ENCODE data around the gene SUGP1.

SUGP1 gene

DNA sequence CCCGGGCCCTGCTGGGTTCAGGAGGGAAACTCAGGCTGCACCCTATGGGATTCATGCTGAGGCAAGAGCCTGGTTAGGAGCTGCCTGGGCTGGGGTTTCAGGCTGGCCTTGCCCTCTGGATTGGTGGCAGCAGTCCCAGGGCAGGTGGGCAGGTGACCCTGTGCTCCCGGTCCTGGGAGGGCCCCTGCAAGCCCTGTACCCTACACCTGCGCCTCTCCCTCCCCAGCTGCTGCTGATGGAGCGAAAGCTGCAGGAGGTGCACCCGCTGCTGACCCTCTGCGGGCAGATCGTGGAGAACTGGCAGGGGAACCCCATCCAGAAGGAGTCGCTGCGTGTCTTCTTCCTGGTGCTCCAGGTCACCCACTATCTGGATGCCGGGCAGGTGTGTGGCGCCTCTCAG, 20.7 kb upstream of the SUGP1 start:
- no peak for DNase-seq (ENCODE audit: low read depth in 2 of 2)

DNA sequence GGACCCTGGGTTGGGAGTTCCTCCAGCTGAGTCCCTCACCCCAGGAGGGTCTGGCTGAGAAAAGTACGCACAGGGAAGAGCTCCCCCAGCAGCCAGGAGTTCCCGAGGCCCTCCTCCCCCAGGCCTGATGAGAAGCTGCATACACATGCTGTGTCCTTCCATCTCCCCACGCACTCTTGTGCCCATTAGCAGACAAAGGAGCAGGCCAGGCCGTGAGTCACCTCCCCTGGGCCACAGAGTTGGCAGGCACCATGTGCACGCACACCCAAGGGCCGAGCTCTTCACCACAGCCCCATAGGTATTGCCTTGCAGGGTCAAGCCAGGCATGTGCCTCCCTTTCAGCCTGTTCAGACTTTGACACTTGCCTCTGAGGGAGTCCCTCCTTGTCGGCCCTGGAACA, 17.8 kb upstream of the SUGP1 start:
- DNase-seq (ENCODE audit: low read depth in 2 of 2) = no peak

DNA sequence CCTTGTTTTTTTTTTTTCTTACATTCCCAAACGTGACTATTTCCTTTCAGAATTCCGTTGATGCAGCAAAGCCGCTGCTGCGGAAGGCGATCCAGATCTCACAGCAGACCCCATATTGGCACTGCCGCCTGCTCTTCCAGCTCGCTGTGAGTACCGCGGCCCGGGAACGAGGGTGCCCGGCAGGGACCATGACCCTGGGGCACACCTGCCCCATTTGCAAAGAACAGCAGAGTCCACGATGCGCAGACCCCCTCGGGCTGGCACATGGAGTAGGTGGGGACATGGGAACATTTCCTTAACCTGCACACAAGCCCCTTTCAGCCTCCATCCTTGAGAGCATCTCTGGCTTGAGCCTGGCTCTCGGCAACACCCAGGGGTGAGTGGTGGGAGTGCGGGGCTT, 16.8 kb upstream of the SUGP1 start:
- no peak for DNase-seq (ENCODE audit: low read depth in 2 of 2)

DNA sequence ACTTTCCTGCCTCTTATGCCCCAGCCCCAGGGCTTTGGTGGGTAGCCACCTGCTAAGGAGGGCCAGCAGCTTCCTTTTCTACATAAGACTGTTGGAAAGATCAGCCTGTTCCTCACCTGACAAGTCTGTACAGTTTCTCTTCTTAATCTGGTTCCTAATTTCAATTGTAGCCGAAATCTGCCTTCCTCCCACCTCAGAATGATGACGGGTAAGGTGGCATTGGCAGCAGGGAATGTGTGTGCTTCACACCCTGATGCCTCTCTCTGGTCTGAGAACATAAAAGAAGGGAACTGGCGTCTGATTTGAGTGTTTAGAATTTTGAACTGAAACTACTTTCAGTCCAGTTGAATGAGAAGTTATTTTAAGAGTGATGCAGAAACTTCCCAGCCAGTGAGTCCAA, 16.3 kb upstream of the SUGP1 start:
- DNase-seq (ENCODE audit: low read depth in 2 of 2) = no peak

DNA sequence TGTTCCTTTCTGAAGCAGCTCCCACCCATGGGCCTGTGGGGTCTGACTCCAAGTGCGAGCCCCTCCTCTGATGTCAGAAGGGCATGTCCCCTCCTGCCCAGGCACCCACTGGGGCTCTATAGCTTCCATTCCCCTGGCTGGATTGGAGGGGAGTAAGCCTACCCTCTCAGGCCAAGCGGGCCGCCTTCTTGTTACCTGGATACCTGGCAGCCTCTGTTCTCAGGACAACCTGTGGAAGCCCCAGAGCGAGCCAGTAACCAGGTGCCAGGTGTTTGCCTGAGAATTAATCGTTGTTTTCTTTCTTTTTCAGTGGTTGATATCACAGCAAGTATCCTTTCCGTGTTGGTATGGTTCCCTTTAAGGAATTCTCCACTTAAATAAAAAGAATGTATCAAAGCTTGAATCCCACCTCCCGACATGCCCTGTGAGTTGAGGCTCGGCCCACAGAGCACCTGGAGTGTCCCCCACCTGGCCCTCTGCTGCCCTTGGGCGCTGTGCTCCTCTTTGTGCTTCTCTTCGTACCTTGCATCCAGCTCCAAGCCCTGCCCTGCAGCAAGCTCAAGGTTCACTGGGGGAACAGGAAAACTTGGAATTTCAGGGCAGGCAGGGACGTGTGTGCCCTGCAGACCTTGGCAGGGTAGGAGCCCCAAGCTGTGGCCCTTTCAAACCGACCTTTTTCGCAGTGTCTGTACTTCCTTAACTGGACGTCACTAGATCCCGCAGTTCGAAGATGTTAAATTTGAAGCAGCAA, 15.3 kb upstream of the SUGP1 start:
- no peak for DNase-seq (ENCODE audit: low read depth in 2 of 2)

DNA sequence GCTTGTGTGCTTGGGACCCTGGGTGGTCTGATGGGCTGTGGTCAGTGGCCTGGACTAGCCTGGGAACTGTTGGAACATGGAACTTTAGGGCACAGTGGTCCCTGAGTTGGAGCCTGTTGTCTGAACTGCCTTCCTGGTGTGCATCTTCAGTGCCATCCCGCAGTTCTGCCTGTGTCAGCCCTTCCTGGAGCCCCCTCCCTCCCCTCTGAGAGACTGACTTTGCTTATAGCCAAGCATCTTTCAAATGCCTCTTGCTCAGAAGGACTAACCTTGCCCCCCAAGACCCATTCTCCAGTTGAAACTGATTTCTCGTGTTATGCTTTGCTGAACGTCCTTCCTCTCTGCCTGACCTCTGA, 14.7 kb upstream of the SUGP1 start:
- no peak for DNase-seq (ENCODE audit: low read depth in 2 of 2)

DNA sequence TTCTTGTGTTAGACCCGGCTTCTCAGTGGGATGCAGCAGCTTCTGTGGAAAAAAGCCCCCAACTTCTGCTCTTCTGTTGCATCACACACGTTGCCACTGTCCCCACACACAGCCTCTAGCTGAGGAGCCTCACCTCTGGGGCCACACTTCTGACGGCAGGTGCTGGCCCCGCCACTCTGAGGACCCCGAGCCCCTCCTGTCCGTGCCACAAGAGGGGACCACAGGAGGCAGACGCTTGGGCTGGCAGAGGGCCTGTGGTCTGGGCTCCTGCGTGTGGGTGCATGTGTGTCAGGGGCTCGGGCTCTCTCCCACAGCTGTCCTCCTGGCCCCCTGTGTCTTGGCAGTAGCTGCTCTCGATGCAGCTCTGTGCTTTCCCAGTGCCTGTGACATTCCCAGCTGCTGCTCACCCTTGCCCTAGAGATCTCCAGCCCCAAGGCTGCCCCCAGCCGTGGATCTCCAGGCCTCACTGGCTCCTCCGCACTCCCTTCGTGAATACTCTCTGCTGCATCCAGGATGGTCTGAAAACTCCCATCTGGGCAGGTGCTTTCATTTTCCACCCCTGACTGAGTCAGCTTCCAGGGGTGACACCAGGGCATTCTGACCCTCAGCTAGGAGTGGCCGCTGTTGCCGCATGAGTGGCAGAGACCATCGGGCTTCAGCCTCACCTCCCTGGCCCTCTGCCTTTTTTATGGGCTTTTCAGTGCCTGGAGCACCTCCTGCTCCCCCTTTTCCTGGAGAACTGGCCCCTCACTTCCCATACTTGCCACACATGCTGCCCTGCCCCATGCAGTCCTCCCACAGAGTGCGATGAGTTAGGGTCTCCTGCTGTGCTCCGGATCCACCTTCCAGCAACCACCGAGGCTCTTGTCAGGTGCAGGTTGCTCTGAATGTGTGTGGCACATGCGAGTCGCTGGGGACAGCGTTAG, 14.0 kb upstream of the SUGP1 start:
- DNase-seq (ENCODE audit: low read depth in 2 of 2) = no peak

DNA sequence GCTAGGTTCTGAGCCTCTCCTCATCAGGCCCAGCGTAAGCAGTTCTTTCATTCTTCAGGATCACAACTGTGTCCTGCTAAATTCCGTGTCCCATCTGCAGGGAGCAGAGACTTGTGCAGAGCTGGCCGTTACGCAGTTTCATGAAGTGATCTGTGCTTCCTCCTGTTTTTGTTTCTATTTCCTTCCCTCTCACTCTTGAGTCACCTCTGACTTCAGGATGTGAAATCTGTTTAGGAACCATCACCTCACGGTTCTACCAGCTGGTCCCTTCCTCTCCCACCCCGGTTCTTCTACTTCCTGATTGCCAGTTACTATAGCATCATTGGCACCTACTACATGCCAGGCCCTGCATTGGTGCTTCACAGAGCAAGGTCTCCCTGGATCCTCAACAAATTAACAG, 8.8 kb upstream of the SUGP1 start:
- DNase-seq (ENCODE audit: low read depth in 2 of 2) = no peak

DNA sequence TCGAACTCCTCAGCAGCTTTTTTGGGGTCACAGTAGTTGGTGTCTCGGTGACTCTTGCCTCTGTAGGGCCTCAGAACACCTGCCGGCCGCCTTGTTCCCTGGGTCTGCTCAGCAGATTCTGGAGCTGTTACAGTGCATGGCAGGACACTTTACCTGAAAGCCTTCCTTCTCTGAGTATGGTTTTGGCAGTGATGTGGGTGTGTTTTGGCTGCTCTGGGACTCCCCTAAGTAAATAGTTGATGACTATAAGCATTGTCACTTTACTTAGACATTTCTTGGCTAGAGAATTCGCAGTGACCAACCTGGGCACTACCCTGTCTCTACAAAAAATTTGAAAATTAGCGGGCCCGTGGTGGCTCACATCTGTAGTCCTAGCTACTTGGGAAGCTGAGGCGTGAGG, 7.4 kb upstream of the SUGP1 start:
- no peak for DNase-seq (ENCODE audit: low read depth in 2 of 2)

DNA sequence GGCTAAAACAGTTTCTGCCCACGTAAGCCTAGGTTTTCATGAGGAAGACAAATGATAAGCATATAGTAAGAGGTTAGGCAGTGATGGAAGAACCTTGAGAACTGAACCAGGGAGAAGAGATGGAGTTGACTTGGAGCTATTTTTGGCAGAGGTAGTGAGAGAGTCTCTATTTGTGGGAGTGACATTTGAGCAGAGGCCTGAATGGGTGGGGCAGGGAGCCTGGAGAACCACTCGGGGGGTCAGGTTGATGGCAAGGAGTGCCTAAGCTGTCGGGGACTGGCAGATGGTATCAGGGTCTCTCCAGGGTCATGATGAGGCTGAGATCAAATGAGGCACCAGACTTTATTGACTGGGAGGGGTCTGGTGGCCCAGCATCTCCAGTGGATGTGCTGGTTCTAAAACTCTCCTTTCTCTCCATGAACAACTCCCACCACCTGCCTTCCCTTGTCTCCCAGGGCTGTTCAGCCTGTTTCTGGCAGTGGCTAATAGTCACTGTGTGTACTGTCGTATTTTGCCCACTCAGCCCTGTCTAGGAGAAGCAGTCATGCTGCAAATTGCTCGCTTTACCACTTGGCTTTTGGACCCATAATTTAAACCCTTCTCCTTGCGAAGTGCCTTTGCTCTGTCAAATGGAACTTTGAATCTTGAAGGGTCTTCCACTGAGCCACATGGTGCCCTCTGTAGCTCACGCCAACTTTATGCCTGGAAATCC, 3.9 kb upstream of the SUGP1 start:
- DNase-seq (ENCODE audit: low read depth in 2 of 2) = no peak

DNA sequence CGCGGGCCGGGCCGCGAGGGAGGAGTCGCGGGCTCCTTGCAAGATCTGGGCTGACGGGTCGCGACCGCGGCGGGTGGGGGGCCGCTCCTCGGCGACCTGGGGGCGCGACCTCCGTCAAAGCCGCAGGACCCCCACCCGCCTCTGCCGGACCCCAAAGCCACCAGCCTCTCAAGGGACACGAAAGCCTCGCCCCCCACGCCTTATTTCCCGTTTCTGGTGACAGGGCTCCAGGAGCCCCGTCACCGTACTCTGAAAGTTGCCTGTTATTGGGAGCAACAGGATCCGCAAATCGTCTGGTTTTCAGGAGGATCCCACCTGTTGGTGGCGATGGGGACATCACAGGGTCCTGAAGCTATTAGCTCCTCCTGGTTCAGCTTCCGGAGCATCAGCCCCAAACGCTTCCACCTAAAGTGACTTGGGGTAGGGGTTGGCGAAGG, 850 bp upstream of the SUGP1 start:
- DNase-seq (ENCODE audit: low read depth in 2 of 2) = peak in 1 of 2 donors; percentile 11

DNA sequence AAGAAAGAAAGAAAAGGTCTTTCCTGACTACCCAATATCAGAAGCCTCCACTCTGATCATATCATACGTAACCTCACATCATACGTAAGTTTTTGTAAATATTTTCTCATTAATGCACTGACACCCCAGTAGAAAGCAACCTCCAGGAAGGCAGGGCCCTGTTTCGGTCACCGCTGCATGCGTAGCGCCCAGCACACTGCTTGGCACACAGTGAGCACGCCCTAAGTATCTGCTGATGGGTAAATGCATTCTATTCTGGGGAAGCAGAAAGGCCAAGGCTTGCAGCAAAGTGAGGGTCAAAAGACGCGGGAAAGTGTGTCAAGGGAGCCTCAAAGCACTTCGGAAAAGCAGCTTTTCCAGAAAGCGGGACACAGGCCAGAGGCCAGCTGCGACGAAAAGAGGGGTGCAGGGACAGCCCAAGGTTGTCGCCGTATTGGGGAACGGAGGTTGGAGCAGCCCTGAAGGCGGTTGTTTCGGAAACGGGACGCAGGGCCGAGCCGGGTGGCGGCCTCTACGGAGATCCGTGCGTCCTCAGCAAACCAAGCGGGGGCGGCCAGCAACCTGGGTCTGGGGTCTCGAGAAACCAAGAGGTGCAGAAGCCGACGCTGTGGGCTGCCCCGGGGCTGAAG, 463 bp downstream of the SUGP1 start:
- DNase-seq (ENCODE audit: low read depth in 2 of 2) = no peak

DNA sequence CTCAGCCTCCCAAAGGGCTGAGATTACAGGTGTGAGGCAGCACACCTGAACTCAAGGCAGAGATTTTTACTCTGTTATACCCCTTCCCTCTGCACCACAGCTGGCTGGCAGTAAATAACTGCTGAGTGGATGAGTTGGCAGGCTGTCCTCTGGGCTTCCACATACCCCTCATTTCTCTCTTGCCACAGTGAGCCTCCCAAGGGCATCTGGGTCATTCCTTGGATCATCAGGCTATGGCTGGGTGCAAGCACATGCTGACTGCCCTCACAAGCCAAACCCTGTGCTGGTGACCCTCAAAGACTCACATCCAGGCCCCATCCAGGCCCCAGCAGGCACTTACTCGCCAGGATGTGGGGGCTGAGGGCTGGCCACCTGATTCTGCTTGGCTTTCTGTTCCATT, 4.2 kb downstream of the SUGP1 start:
- DNase-seq (ENCODE audit: low read depth in 2 of 2) = no peak

DNA sequence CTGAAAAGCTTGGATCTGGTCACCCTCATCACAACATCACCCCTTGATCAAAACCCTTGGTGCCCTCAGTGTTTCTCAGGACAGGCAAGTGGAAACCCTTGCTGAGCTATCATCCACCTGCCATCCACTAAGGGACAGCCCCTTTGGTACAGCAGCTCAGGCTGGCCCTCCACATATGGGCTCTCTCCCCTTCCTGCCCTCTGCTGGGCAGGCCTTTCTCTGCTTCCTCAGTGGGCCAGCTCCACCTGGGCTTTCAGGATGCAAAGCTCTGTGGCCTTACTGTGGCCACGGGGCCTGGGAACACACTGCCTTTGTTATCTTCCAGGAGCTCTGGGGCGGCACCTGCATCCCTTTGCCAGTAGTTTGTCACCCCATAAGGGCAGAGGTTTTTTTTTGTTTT, 4.9 kb downstream of the SUGP1 start:
- no peak for DNase-seq (ENCODE audit: low read depth in 2 of 2)

DNA sequence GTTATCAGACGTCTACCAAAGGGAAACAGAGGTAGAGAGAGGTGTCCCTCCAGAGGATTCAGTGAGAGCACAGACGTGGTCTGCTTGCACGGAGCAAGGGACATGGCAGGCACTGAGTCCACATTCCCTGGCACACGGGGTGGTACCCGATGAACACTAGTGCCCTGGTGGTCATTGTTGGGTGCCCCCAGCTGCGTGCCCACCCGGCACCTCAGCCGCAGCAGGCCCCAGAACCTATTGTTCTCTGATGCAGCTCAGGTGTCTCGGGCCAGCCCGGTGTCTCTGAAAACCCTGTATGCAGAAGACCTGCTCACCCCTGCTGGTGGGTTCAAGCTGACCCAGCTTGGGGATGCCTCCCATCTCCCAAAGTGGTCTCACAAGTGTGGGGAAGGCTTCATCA, 11.9 kb downstream of the SUGP1 start:
- DNase-seq (ENCODE audit: low read depth in 2 of 2) = no peak

DNA sequence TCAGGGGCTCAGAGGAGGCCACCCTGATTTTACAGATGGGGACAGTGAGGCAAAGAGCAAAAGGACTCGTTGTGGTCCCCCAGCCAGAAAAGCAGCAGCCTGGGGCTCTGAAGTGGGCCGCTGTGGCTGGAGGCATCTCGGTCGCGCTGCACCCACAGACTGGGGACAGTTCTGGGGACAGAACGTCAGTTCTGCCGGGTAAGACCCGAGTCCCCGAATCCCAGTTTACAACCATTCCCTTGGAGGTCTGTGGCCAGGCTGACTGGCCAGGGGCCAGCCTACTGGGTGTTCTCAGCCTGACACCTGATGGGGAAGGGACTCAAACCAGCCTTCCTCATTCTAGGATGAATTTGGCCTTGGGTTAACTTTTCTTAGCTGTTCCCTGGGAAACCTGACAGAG, 14.1 kb downstream of the SUGP1 start:
- no peak for DNase-seq (ENCODE audit: low read depth in 2 of 2)

DNA sequence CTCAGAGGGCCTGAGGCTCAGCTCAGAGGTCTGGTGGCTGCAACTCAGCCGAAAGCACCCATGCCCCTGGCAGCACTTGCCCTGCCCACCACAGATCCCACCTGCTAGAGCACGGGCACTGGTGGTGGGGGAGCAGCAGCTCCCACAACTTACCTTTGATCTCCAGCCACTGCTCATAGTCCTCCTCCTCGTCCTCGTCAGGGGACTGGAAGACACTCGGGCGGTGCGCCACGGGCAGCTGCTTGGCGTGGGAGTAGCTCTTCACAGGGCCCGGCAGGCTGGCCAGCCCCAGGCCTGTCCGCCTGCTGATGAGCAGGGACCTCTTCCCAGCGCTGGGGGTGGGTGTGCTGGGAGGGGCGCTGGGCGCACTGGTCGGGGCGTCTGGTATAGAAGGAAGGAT, 14.6 kb downstream of the SUGP1 start:
- no peak for DNase-seq (ENCODE audit: low read depth in 2 of 2)

DNA sequence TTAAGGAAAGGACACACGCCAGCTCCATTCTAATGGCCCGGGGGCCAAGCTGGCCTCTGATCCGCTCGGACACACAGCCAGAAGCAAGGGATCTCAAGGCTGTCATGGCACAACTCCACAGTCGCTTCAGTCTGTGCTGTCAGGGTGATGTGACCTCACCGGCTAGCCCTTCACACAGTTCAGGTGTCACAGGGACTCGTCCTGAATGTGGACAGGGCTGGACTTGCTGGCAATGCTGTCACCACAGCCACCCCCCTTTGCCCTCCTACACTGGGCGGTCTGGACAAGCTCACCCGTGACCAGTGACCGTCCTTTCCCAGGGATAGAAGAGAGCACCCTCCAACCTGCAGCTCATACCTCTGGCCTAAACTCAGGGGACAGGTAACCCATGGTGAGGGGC, 15.2 kb downstream of the SUGP1 start:
- no peak for DNase-seq (ENCODE audit: low read depth in 2 of 2)

DNA sequence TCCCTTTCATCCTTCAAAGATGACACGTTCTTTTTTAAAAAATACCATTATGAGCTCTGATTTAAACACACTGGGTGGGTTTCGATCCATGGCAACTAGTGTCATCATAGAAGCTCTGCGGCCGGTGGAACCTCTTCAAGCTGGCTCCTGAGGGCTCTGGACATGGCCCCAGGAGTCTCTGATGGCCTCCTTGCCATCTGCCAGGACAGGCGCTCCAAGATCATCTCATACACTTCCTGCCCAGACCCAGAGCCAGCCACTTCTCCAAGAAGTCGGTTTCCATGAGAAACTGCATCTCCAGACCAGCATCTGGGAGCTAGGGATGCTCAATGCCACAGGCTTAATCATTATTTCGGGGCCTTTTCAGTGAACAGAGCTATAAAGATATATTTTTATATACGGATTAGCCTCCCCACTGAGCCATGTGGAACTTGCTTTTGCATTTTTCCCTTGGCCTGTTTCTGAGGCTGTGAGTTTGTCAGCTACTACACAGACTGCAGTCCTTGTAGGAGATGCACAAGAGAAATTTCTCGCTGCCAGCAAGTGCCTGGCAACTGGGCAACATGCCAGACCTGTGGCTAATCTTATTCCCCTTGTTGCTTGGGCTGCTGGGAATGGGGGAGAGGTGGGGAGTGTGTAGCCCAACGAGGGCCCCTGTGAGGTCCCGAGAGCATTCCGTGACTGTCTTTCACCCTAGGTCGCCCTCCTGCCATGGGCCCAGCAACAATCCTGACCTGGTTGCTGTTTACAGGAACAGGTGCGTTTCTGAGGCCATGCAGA, 15.9 kb downstream of the SUGP1 start:
- no peak for DNase-seq (ENCODE audit: low read depth in 2 of 2)

DNA sequence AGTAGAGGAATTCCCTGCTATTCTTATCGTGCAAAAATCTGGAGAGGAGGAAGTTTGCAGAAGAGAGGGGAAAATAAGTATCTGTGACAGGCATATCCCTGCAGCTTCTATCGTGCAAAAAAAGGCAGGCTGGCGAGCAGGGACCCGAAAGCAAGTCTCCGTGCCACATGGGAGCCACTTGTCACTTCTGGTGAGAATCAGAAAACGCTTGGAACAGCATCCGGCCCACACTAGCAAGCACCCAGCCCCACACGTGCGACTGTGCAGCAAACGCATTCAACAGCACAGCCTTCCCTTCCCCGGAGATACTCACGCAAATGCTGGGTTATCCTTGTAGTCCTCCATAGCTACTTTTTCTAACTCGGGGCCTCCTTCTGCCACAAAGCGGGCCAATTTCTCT, 16.9 kb downstream of the SUGP1 start:
- no peak for DNase-seq (ENCODE audit: low read depth in 2 of 2)

DNA sequence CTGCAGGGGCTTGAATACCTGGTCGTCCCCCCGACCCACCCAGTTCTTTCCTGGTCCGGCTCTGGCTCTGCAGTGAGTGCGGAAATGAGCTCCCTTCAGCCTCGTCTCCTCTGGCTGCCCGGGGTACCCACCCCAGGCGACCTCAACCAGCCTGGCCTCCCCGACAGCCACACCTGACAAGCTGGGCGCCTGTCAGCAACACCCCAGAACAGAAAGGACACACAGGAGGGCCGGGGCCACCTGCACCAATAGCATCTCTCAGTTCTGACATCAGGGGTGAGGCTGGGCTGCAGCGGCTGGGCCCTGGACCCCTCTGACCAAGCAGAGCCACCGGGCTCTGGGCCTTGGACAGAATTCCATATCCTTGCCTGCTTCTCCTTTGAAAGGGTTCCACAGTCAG, 19.7 kb downstream of the SUGP1 start:
- DNase-seq (ENCODE audit: low read depth in 2 of 2) = no peak

All from stimulated activated CD4-positive, alpha-beta T cell treated with anti-CD3 and anti-CD28 coated beads, Interleukin-4, amount 100 ng/mL, for 48 hours (primary cell).